Measurements from ENCODE around the gene WNT4.

Gene WNT4

GRCh38 chr1:22143065-22144033, at the start of gene WNT4:
WNT4 (minus strand) TSS chr1:22143097; CDS start chr1:22142922, 175 bp downstream.
- no peak for DNase-seq

- DNase-seq = no peak
These were observed 47.8 kb upstream of the WNT4 start for GRCh38 chr1:22190731-22191130.

GRCh38 chr1:22190251-22190650, 47.4 kb upstream of the WNT4 start:
- no peak for DNase-seq

- DNase-seq = no peak
These were observed 46.7 kb upstream of the WNT4 start for GRCh38 chr1:22189619-22190018.

- DNase-seq = no peak
These were observed 46.0 kb upstream of the WNT4 start for GRCh38 chr1:22188914-22189313.

GRCh38 chr1:22188436-22188835, 45.5 kb upstream of the WNT4 start:
- no peak for DNase-seq

- DNase-seq = no peak
These were observed 43.4 kb upstream of the WNT4 start for GRCh38 chr1:22186311-22186710.

GRCh38 chr1:22184892-22185612, 42.2 kb upstream of the WNT4 start:
- DNase-seq = no peak

GRCh38 chr1:22184454-22184853, 41.6 kb upstream of the WNT4 start:
- no peak for DNase-seq

- DNase-seq = no peak
These were observed 39.8 kb upstream of the WNT4 start for GRCh38 chr1:22182715-22183114.

GRCh38 chr1:22179197-22179803, 36.4 kb upstream of the WNT4 start:
- DNase-seq = no peak

GRCh38 chr1:22177354-22178003, 34.6 kb upstream of the WNT4 start:
- no peak for DNase-seq

- DNase-seq = no peak
These were observed 33.4 kb upstream of the WNT4 start for GRCh38 chr1:22176258-22176657.

GRCh38 chr1:22174446-22175220, 31.7 kb upstream of the WNT4 start:
- no peak for DNase-seq

GRCh38 chr1:22171951-22172715, 29.2 kb upstream of the WNT4 start:
- DNase-seq = no peak

- DNase-seq = no peak
These were observed 26.9 kb upstream of the WNT4 start for GRCh38 chr1:22169816-22170215.

- DNase-seq = no peak
These were observed 25.6 kb upstream of the WNT4 start for GRCh38 chr1:22168412-22168973.

- no peak for DNase-seq
These were observed 23.5 kb upstream of the WNT4 start for GRCh38 chr1:22166439-22166838.

- no peak for DNase-seq
These were observed 22.2 kb upstream of the WNT4 start for GRCh38 chr1:22164841-22165808.

- no peak for DNase-seq
These were observed 20.7 kb upstream of the WNT4 start for GRCh38 chr1:22163564-22163963.
